WERI-Rb-1 (cell line): Measurements from ENCODE around the gene NEAT1.
A peak's percentile ranks its signal among the peaks of the same experiment; 100 is the strongest.

Experiments
- DNase-seq: peaks from one replicate; pipeline ENCODE4 v3.0.0-alpha.2; 2020
- H3K27ac ChIP-seq: fragments of 250-450 bp; sonication (Bioruptor Pico); 2 replicates; pipeline ENCODE4 v1.5.1; 2020; ENCODE audit warnings: mild to moderate bottlenecking, moderate library complexity
- H3K27me3 ChIP-seq: fragments of 250-450 bp; sonication (Bioruptor Pico); 2 replicates; pipeline ENCODE4 v1.5.1; 2021; ENCODE audit warnings: mild to moderate bottlenecking, low read depth, moderate library complexity; ENCODE audit not compliant: insufficient read depth, severe bottlenecking
- H3K36me3 ChIP-seq: fragments of 250-450 bp; sonication (Bioruptor Pico); 2 replicates; pipeline ENCODE4 v1.5.1; 2020; ENCODE audit warnings: mild to moderate bottlenecking, moderate library complexity
- H3K4me3 ChIP-seq: 2 replicates; pipeline ENCODE4 v1.5.1; 2011; ENCODE audit warnings: low read depth, mild to moderate bottlenecking, control low read depth, low read length
- H3K9me3 ChIP-seq: fragments of 250-450 bp; sonication (Bioruptor Pico); 2 replicates; pipeline ENCODE4 v1.5.1; 2021; ENCODE audit warnings: mild to moderate bottlenecking, moderate library complexity; ENCODE audit not compliant: severe bottlenecking
- TF ChIP-seq, protein P1 (sequence below): IDR thresholded peaks from 2 replicates; pipeline ENCODE4 v1.5.1; 2011; ENCODE audit warnings: low read depth, mild to moderate bottlenecking, control low read depth, inconsistent platforms, low read length

NEAT1 gene

DNA sequence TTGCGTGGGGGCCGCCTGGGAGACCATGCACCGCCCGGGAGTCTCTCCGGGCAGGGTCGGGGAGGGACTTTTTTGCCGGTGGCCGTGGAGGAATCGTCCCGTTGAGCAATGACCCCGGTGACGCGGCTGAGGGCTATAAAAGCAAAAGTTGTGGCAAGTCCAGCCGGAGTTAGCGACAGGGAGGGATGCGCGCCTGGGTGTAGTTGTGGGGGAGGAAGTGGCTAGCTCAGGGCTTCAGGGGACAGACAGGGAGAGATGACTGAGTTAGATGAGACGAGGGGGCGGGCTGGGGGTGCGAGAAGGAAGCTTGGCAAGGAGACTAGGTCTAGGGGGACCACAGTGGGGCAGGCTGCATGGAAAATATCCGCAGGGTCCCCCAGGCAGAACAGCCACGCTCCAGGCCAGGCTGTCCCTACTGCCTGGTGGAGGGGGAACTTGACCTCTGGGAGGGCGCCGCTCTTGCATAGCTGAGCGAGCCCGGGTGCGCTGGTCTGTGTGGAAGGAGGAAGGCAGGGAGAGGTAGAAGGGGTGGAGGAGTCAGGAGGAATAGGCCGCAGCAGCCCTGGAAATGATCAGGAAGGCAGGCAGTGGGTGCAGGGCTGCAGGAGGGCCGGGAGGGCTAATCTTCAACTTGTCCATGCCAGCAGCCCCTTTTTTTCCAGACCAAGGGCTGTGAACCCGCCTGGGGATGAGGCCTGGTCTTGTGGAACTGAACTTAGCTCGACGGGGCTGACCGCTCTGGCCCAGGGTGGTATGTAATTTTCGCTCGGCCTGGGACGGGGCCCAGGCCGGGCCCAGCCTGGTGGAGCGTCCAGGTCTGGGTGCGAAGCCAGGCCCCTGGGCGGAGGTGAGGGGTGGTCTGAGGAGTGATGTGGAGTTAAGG lies at the start of gene NEAT1:
NEAT1 (plus strand) TSS at position 166 of the 883 bp plus-strand sequence.
- Histone ChIP-seq H3K4me3 (no peak within 1 kb of the TSS), H3K36me3 (no peaks in the 10 kb centered on the region), H3K9me3 (peaks cover 4% of the 10 kb centered on the region), H3K27ac (peak within 1 kb of the TSS; percentile 96), H3K27me3 (no peaks in the 10 kb centered on the region)
- DNase-seq, result peak; percentile 5
- TF ChIP-seq, protein P1, sequence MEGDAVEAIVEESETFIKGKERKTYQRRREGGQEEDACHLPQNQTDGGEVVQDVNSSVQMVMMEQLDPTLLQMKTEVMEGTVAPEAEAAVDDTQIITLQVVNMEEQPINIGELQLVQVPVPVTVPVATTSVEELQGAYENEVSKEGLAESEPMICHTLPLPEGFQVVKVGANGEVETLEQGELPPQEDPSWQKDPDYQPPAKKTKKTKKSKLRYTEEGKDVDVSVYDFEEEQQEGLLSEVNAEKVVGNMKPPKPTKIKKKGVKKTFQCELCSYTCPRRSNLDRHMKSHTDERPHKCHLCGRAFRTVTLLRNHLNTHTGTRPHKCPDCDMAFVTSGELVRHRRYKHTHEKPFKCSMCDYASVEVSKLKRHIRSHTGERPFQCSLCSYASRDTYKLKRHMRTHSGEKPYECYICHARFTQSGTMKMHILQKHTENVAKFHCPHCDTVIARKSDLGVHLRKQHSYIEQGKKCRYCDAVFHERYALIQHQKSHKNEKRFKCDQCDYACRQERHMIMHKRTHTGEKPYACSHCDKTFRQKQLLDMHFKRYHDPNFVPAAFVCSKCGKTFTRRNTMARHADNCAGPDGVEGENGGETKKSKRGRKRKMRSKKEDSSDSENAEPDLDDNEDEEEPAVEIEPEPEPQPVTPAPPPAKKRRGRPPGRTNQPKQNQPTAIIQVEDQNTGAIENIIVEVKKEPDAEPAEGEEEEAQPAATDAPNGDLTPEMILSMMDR, result no peak

DNA sequence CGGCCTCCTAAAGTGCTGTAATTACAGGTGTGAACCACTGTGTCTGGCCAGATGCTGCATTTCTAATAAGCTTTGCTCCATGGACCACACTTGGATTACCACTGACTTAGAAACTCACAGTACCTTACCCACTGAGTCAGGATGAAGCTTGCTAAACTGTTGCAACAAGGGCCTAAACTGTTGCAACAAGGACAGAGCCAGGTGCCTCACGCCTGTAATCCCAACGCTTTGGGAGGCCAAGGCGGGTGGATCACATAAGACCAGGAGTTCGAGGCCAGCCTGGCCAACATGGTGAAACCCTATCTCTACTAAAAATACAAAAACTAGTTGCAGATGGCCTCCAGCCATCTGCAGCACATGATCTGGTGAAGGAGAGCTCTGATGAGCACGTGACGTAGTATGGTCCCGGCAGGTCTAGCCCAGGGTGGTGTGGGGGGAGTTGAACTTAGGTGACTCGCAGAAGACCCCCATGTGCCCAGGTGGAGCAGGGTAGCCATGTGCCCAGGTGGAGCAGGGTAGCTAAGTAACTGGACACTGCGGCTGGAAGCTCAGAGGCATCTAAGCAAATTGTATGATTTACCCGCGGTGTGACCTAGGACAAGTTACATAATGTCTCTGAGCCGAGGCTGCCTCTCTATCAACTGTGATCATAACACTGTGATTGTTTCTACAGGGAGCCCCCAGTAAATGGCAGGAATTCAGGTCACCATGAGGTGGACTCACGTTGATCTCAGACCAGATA lies 48.6 kb upstream of the NEAT1 start:
- H3K27me3 ChIP-seq, result no peaks in the 10 kb centered on the region
- no peak overlapping the region for H3K27ac ChIP-seq
- no peaks in the 10 kb centered on the region for H3K9me3 ChIP-seq
- DNase-seq, result no peak
- H3K4me3 ChIP-seq, result no peak overlapping the region
- TF ChIP-seq, protein P1, result no peak
- no peaks in the 10 kb centered on the region for H3K36me3 ChIP-seq

DNA sequence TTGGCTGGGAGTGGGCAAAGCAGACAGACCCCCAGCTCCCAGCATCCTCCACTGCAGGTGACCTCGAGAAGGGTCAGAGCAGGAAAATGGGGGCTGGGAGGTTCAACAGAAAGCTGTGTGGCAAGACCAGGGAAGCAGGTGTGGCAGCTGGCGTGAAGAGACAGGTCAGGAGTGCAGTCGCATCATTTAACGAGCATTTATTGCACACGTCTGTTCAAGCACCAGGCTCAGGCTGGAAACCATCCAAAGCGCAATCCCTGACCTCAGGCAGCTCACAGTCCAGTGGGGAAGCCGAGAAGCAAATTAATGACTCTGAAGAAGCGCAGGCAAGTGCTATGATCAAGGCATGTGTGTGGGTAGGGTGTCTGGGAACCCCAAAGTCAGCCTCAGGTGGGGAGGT lies 47.6 kb upstream of the NEAT1 start:
- TF ChIP-seq, protein P1, result no peak
- no peak overlapping the region for H3K27ac ChIP-seq
- no peaks in the 10 kb centered on the region for H3K27me3 ChIP-seq
- no peaks in the 10 kb centered on the region for H3K36me3 ChIP-seq
- H3K9me3 ChIP-seq, result no peaks in the 10 kb centered on the region
- no peak overlapping the region for H3K4me3 ChIP-seq
- no peak for DNase-seq

DNA sequence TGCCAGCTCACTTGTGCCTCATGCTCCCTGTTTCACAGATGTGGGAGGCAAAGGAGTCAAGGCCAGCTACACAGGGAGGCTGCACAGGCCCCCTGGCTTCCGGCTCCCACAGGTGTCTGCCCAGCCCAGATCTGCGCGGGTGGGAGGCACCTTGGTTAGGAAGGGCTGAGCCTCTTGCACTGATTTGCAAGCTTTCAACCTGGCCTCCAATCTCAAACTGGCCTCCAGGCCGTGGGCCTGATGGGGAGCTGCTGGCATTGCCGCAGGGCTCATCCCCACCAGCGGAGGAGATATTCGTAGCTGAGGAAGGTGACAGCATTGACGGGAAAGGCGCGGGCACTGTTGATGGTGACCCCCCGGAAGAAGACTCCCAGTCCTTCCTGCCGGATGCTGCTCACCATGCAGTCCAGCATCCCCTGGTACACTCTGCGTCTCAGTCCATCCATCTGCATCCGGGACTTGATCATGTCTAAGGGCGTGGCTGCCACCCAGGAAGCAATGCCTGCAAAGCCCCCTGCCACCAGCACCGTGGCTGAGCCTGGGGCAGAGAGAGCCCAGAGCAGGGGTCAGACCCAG lies 46.4 kb upstream of the NEAT1 start:
- DNase-seq, result no peak
- no peak overlapping the region for H3K27ac ChIP-seq
- H3K36me3 ChIP-seq, result no peaks in the 10 kb centered on the region
- no peaks in the 10 kb centered on the region for H3K9me3 ChIP-seq
- TF ChIP-seq, protein P1, result no peak
- no peaks in the 10 kb centered on the region for H3K27me3 ChIP-seq
- no peak overlapping the region for H3K4me3 ChIP-seq

DNA sequence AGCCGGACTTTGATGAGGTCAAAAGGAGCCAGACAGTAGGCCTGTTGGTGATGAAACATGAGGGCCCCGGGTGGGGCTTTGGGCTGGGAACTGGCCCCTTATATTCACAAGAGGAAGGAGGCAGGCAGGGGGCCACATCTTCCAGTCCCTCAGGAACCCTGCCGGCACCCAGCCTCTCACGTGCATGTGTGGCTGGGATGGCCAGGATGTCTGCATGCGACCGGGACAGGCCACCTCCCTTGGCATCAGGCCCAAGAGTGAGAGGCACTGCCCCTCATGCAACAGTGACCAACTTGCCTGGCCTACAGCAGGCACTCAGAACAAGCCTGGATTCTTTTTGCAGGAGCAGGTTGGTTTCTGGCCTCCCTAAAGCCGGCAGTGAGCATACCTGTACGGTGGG lies 45.6 kb upstream of the NEAT1 start:
- Histone ChIP-seq H3K9me3 (no peaks in the 10 kb centered on the region), H3K27me3 (no peaks in the 10 kb centered on the region), H3K27ac (no peak overlapping the region), H3K36me3 (no peaks in the 10 kb centered on the region), H3K4me3 (no peak overlapping the region)
- TF ChIP-seq, protein P1, result no peak
- no peak for DNase-seq
